Measurements from ENCODE around the gene NUMB. TPM values are rescaled to one million over a fixed set of nuclear protein-coding genes. Genes with fewer than 3 reads are reported as not detected.

NUMB gene
- total and polyA plus RNA-seq, 2 donors (not counting 3 experiments of a cell fraction or from before 2014, with no cell fraction given) = 128 to 164 TPM

GRCh38 chr14:73465823-73466532, 7.6 kb upstream of the NUMB start:
- H3K4me2 ChIP-seq (ENCODE audit: insufficient read depth, low read length) = peak overlapping the region; percentile 82
- no peaks in the 10 kb centered on the region for H3K27me3 ChIP-seq (ENCODE audit: control insufficient read depth in 2 of 2, insufficient read depth in 2 of 2, low read length in 2 of 2)
- H3K4me1 ChIP-seq (ENCODE audit: control insufficient read depth, extremely low read depth, insufficient read depth, low read length) = peaks cover 58% of the 10 kb centered on the region
- peak overlapping the region; percentile 32 for H3K9ac ChIP-seq (replicated peaks; ENCODE audit: extremely low read depth, insufficient read depth, low read length)
- no peaks in the 10 kb centered on the region for H3K36me3 ChIP-seq (ENCODE audit: control insufficient read depth in 2 of 2, extremely low read depth in 1 of 2, insufficient read depth in 2 of 2, low read length in 2 of 2)
- H3K9me3 ChIP-seq (replicated peaks; ENCODE audit: control insufficient read depth, insufficient read depth, low read length) = no peaks in the 10 kb centered on the region
- no peaks in the 10 kb centered on the region for H4K20me1 ChIP-seq (replicated peaks; ENCODE audit: control insufficient read depth, extremely low read depth, insufficient read depth, low read length)
- peak overlapping the region in 1 of 3 experiments; percentile 9 for H3K4me3 ChIP-seq (replicated peaks in 1 of 3; ENCODE audit: insufficient read depth in 1 of 3, low read depth in 1 of 3, low read length in 3 of 3)
- FAIRE-seq (peak; percentile 69), DNase-seq (ENCODE audit: low read depth, low spot score) (peak; percentile 73)
- CTCF ChIA-PET = interaction anchor here (0.6 to 11.5 kb wide), 2 partner anchors 158 to 170 kb away, joined by 4 to 559 read pairs; no protein-coding TSS in a partner anchor
- dilution Hi-C loops (cut with MboI; ENCODE audit: extremely low pct_ligation_motif_present, low sequenced_read_pairs) = loop anchor here (25.0 kb wide), 2 partner anchors 179 to 279 kb away; no protein-coding TSS in a partner anchor
- peaks cover 2% of the 10 kb centered on the region for H3K9me1 ChIP-seq (replicated peaks; ENCODE audit: control insufficient read depth, extremely low read depth, insufficient read depth, low read length)
- H3K79me2 ChIP-seq (ENCODE audit: control insufficient read depth, insufficient read depth, low read length) = no peaks in the 10 kb centered on the region
- POLR2A ChIA-PET = interaction anchor here (0.6 kb wide), 1 partner anchor 61 kb away, joined by 4 read pairs; no protein-coding TSS in a partner anchor
- no TSS peak for BruUV-seq (replicated peaks)
- H3K27ac ChIP-seq (ENCODE audit: insufficient read depth, low read depth, low read length) = peak overlapping the region; percentile 51
- peak overlapping the region; percentile 14 for H2AFZ ChIP-seq (ENCODE audit: low read depth, low read length)
- no peak for TF ChIP-seq CTCF (IDR thresholded peaks at IDR 0.05; ENCODE audit: extremely low read depth in 1 of 2, insufficient read depth in 1 of 2, low read depth in 1 of 2, low read length in 2 of 2)
- no peak for TF ChIP-seq EZH2 (IDR thresholded peaks at IDR 0.05; ENCODE audit: borderline replicate concordance, low read depth, low read length, severe bottlenecking)
- no peak for TF ChIP-seq MAX (IDR thresholded peaks at IDR 0.05; ENCODE audit: insufficient read depth, insufficient read length)
- peak; percentile 29 for TF ChIP-seq JUN (IDR thresholded peaks at IDR 0.05; ENCODE audit: borderline replicate concordance, insufficient read depth, insufficient read length, low read depth)
- TF ChIP-seq GATA2 (IDR thresholded peaks at IDR 0.05; ENCODE audit: insufficient read depth, insufficient read length, low read depth, low read length) = peak; percentile 82
- peak; percentile 70 for TF ChIP-seq POLR2AphosphoS5 (IDR thresholded peaks at IDR 0.05; ENCODE audit: insufficient read depth, low read depth, low read length)
- TF ChIP-seq POLR2A (IDR thresholded peaks at IDR 0.05; ENCODE audit: low read depth, low read length) = no peak
- TF ChIP-seq FOS (IDR thresholded peaks at IDR 0.05; ENCODE audit: borderline replicate concordance, insufficient read depth, low read length) = peak; percentile 58
- no peak for TF ChIP-seq MYC (IDR thresholded peaks at IDR 0.05; ENCODE audit: low read depth, low read length)
- intact Hi-C loops (cut with micrococcal nuclease) = no loop called here

Measured in endothelial cell of umbilical vein (primary cell).